GM18507 (cell line): ENCODE results near the gene SP6.

Experiments used
- DNase-seq: peaks from one replicate; pipeline ENCODE4 v3.0.0; 2011; ENCODE audit warnings: low read depth; ENCODE audit not compliant: insufficient read length; ENCODE audit errors: extremely low spot score
- FAIRE-seq: peaks from 2 replicates; lab custom pipeline; 2011; peaks lifted over from hg19 to GRCh38; lab: Jason Lieb, UNC

Gene SP6

DNA sequence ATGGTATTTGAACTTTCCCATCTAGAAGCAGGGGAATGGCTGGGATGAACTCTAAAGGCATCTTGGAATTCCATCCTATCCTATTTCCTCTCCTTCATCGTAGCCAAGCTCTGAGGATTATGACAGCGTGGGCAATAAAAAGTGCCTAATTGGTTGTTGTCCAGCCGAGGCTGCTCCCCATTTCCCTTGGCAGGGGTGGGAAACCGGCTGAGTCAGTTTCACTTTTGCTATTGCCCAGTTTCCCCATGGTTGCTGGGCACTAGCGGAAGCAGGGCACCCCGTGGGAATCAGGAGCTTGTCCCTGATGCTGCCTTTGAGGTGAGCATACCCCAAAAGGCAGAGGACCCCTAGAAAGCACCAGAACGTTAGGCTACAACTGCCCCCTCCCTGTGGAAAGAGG, 31.3 kb upstream of the SP6 start:
- FAIRE-seq (no peak), DNase-seq (no peak)

DNA sequence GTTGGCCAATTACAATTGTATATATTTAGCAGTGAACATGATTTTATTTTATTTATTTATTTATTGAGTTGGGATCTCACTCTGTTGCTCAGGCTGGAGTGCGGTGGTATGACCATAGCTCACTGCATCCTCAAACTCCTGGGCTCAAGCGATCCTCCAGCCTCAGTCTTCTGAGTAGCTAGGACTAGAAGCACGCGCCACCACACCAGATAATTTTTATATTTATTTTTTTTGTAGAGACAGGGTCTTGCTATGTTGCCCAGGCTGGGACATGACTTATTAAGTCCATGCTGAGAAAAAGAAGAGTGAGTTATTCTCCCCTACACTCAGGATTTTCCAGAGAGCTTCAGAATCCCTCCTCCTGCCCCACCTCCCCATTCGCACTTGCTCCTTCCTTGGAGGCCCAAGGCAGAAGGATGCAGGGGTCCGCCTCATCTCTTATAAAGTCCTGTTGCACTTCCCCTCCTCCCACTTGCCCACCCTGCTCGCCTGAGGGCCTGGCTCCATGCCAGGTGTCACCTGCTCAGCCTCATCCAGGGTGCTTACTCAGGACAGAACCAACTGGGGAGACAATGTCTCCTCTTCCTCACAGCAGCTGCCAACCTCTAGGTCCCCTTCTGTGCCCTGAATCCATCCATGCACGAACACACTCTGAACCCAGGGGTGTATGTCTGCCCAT, 29.0 kb upstream of the SP6 start:
- no peak for DNase-seq
- no peak for FAIRE-seq

DNA sequence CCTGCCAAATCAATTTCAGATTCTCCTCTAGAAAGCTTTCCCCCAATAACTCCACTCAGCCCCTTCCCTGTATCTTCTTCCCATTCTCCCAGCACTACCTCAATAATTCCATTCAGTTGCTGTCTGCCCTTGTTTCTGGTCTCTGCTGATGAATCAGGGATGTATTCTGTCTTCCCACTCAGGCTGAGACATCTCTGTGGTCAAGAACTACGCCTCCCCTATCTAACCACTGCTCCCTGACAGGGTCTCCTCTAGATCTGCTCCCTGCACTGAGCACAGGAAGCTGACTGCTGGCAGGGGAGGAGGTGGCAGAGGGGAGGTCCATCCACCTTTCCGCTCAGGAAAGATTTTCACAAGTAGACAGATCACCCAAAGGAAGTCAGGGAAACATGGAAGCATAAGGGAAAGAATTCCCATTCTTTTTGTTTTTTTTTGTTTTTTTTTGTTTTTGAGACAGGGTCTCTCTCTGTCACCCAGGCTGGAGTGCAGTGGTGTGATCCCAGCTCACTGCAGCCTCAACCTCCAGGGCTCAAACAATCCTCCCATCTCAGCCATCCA, 28.1 kb upstream of the SP6 start:
- no peak for DNase-seq
- no peak for FAIRE-seq

- DNase-seq: no peak
- FAIRE-seq: no peak
Measured at GRCh38 chr17:47878203-47879027, 27.5 kb upstream of the SP6 start.

GRCh38 chr17:47877368-47878034, 26.5 kb upstream of the SP6 start:
- DNase-seq (no peak), FAIRE-seq (no peak)

DNA sequence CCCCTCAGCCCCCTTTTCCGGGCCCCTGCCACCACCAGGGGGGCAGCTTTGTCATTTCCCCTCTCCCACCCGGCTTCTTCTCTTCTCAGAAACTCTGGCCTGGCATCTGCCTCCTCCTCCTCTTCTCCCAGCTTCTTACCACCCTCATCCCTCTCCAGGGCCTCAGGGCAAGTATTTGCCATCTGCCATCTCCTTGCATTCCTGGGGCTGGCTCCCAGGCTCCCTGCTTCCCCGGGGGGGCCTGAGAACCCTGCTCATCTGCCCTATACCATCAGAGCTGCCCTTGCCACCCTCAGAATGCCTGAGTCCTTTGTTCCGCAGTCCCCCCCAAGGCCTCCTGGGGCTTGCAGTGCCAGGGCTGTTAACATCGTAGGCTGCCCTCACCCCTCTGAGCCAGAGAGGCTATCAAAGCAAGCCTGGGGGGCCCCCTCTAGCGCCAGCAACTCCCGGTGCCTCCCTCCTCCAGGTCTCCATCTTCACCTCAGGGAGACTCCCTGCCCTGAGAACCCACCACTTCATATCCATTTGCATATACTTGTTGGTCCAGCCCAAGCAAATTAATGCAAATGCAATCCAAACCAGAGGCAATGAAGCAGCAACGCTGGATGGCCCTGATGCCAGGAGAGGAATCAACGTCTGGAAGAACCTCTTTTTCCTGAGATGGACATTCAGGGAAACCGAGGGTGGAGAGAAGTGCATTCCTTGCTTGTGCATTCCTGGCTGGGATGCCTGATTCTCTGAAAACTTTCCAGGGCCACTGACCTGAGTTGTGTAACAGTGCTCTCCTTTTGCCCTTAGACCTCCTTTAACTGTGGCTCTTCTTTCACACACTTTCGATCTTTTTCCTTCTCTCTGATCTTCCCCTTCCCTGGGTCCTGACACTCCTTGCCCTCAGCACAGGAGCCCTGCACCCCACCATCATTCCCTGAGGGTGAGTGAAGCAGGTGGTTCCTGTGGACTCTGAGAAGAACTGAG, 24.3 kb upstream of the SP6 start:
- no peak for FAIRE-seq
- no peak for DNase-seq

DNA sequence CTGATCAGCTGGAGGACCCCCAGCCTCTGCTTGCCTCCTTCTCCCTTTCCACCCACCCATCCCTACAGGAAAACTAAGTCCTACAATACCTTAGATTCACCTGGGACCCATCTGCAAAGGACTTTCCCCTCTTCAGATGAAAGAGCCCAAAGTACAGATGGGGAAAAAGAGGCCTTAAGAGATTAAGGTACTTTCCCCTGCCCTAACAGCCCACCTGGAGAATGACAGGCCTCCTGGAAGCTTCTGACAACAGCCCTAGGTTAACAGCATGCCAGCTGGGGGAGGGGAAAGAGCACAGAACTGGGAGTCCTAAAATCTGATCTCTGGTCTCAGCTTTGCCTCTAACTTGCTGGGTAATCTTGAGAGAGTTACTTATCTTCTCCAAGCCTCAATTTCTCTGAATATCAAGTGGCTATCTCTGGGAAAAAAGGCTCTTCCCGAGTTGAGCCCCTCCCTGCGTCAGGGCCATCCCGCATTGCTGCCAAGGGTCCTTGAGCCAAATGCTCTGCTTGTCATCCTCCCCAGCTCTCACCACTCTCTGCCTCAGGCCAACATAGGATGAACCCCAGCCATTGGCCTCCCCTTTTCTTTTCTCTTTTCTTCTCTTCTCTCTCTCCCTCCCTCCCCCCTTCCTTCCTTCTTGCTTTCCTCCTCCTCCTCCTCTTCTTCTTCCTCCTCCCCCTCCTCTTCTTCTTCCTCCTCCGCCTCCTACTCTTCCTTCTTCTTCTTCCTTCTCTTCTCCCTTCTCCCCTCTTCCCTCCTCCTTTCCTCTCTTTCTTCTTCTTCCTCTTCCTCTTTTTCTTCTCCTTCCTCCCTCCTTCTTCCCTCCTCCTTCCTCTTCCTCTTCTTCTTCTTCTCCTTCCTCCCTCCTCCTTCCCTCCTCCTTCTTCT, 22.5 kb upstream of the SP6 start:
- DNase-seq (no peak), FAIRE-seq (no peak)

DNA sequence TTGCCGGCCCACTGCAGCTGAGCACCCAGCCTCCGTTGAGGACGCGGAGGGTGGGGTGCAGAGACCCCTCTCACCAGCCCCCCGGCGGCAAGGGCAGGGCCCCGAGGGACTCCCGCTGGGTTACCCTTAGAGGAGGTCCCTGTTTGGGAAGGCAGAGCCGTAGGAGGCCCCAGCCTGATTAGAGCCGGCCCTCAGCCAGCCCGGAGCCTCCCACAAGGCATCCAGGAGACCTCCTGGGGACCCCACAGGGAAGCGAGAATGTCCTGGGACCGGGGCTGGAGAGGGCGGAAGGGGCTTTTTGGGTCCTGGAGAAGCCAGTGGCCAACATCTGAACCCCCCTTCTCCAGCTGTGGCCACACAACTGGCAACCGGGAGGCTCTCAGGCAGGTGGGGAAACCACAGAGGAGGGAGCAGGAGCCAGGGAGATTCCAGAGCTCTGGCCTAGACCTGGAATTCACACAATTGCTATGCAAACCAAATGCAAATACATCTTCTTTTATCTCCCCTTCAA, 21.7 kb upstream of the SP6 start:
- FAIRE-seq (no peak), DNase-seq (no peak)

GRCh38 chr17:47872019-47872650, 21.2 kb upstream of the SP6 start:
- FAIRE-seq: no peak
- no peak for DNase-seq

DNA sequence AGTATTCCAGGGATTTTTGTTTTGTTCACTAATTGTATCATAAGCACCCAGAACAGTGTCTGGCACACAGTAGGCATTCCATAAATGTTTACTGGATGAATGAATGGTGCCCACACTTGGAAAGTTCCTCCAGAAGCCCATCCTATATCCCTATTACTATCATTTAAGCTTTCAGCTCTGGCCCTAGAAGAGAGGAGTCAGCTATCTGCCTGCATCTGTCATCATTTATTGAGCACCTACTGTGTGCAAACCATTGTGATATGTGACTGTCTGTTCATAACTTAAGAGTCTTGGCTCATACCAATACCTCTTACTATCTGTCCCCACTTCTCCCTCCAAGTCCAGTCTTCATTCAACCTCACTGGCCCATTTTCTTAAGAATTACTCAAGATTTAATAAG, 20.1 kb upstream of the SP6 start:
- no peak for DNase-seq
- no peak for FAIRE-seq

DNA sequence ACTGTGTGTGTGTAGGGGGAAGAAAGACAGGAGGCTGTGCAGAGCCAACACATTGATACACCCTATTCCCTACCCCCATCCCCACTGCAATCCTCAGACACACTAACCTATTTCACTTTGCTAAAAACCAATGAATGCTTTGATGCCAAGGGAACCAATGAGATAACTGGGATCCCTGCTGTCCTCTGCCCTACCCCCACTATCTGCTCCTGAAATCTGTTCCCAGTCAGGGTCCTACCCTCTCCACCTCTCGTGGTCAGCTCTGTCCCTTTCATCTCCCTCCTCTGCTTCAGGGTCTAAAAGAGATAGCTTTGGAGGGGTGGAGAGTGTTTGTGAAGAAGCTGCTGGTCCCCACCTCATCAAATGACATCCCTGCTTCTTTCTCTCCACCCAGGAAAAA, 19.1 kb upstream of the SP6 start:
- FAIRE-seq (no peak), DNase-seq (no peak)

DNA sequence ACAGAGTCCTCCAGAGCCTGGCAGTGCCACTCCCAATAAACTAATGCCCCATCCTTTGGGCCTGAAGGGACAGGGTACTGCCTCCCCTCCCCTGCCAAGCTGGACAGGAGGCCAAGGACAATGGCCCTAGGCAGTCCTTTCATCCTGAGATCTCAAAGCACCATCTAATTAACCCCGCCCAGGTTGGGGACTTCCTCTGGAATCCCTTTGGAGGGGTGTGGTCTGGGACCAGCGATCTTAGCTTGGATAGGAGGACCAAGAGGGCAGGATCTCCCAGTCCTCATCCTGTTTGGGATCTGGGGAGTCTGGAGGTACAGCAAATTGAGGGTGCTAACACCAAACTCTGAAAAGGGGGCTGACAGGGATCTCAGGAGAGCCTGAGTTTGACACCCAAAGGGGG, 18.2 kb upstream of the SP6 start:
- FAIRE-seq: no peak

GRCh38 chr17:47867813-47868533, 17.0 kb upstream of the SP6 start:
- FAIRE-seq (no peak), DNase-seq (no peak)

More for the DNA sequence above, 18.2 kb upstream of the SP6 start:
- DNase-seq: no peak

DNA sequence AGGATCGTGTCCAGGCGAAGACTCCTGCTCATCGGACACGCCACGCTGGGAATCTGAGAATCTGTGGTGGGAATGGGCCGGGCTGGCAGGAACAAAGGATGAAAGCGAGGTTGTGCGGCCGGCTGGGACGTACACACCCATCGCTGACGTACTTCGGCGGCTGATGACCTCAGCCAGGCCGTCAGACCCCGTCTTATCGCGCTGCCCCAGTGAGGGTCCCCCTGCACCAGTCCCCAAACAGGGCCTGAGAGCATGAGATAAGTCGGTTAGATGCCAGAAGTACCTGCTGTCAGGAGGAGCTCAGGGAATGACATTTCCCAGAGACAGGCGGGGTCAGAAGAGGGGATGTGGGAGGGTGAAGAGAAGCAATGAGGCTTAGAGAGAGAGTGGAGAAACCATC, 16.0 kb upstream of the SP6 start:
- no peak for FAIRE-seq

DNA sequence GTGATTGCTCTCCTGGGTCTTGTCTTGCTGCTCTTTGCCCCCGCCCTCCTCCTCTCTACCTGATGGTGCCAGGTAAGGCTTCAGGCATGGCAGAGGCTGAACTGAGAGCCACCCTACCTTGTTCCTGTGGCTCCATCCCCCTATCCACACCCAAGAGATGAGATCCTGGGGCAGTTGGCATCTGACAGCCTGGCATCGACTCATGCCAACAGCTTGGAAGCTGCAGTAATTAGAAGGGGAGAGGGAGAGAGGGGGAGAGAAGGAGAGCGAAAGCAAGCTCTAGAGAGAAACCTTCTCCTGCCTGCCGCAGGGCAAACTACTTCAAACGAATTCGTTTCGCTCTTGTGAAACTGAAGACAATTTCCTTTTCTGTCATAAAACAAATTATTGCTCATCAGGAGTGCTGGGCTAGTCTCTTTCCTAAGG, 13.8 kb upstream of the SP6 start:
- no peak for DNase-seq
- no peak for FAIRE-seq

More for the DNA sequence above, 16.0 kb upstream of the SP6 start:
- DNase-seq: no peak

DNA sequence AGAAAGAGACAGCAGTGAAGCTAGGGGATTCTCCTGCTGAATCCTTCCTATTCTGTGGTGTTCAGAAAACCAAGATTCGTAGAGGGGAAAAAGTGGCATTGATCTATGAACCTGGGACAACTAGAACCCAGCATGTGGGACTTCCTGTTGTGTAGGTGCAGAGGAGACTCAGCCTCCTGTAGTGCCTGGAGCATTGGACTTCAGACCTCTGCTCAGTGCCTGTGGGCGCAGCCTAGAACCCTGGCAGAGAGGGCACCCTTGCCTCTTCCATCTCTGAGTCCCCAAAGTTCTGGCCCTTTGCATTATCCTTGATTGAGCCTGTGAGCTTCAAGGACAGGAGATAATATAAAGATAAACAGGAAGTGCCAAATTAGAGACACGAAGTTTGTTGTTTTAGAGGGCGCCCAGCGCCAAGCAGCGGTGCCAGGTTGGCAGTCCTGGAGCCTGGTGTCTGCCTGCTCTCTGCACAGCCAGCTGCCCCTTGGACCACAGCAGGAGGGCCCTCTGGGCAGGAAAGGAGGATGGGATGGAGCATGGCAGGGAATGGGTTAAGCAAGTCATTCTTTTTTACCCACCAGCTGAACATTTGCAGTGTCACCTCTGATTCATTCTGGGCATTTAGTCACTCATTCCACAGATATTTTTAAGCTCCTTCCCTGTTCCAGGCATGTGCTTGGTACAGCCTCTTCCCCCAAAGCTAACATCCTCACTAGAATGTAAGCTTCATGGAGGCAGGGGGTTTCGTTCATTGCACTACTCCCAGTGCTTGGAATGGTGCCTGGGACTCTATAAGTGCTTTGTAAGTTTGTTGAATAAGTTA, 11.9 kb upstream of the SP6 start:
- FAIRE-seq (no peak), DNase-seq (no peak)
